GM12892 (cell line): ENCODE data around the gene NEUROG2.

Source experiments
- POLR2A ChIP-seq: IDR thresholded peaks from 2 replicates; pipeline ENCODE4 v1.6.1; 2011; ENCODE audit warnings: low read depth, low read length, control low read depth
- POLR2AphosphoS5 ChIP-seq: IDR thresholded peaks from 2 replicates; pipeline ENCODE4 v1.6.1; 2011; ENCODE audit warnings: low read depth, low read length, control low read depth
- TAF1 ChIP-seq: IDR thresholded peaks from 2 replicates; pipeline ENCODE4 v1.6.1; 2011; ENCODE audit warnings: low read depth, mild to moderate bottlenecking, control low read depth, low read length, borderline replicate concordance

DNA sequence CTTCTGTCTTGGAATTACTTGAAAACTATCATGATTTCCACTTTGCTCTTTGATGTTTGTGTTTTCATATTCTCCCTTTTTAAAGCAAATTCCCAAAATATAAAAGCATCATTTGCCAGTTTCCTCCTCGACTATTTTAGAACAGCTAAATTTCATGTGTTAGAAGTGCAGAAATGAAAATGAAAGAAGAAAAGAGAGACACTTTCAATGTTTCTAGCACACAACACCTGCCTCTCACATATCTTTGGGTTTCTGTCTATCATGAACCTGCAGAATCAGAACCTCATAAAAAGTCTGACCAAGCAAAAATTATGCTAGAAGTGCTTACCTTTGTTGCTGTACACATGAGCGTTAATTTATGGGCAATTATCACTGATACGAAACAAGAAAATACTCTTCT, 1.9 kb upstream of the NEUROG2 start:
- TF ChIP-seq POLR2A = no peak
- TF ChIP-seq TAF1 = no peak
- no peak for TF ChIP-seq POLR2AphosphoS5
